HG02852 (cell line): ENCODE measurements around the gene CDH8.
"Not testable (repeated sequence)": the region's sequence is repeated elsewhere in the genome, so short reads cannot be mapped to it uniquely, and the experiment has no call there.

Experiments
- ATAC-seq: cut with Tn5 transposase; IDR thresholded peaks from one replicate; pipeline ENCODE4 v1.9.1; 2021; ENCODE audit warnings: mild to moderate bottlenecking, moderate library complexity; ENCODE audit not compliant: unreplicated experiment

Gene CDH8

DNA sequence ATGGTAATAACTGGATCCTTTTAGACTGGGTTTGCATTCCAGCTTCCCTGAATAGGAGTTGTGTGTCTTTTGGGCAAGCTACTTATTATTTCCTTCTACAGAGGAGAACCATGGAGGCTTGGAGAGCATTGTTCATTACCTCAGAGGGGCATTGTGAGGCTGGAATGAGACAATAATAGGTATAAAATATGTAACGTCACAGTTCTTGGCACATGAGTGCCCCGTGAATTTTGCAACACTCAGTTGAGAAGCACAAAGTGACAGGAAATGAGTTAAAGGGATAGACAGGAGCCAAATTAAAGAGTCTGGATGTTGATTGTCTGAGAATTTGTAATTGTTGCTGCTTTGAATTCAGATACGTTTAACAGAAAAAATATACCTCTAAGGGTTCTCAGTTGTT, 92.2 kb downstream of the CDH8 start:
- ATAC-seq, result no peak

GRCh38 chr16:61940611-61941010, 95.6 kb downstream of the CDH8 start:
- ATAC-seq, result no peak

DNA sequence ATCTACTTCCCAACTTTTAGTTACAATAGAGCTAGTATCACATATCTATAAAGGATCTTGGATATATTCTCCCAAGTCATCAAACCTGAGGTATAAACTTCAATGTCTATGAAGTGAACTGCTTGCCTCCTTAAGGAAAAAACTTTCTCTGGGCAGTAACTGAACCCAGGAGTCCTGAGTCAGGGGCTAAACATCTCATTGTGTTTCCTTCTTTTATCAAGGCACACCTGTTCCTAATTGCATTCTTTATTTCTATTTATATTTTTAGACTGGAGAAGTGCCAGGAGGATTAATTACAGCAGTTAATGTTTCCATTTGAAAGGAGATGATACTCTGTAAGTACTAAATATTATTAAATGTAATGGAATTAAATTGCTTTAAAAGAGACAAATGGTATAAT, 98.6 kb downstream of the CDH8 start:
- ATAC-seq, result no peak

GRCh38 chr16:61936522-61936921, 99.7 kb downstream of the CDH8 start:
- no peak for ATAC-seq

- no peak for ATAC-seq
Measured at GRCh38 chr16:61934601-61935000, 101.6 kb downstream of the CDH8 start.

DNA sequence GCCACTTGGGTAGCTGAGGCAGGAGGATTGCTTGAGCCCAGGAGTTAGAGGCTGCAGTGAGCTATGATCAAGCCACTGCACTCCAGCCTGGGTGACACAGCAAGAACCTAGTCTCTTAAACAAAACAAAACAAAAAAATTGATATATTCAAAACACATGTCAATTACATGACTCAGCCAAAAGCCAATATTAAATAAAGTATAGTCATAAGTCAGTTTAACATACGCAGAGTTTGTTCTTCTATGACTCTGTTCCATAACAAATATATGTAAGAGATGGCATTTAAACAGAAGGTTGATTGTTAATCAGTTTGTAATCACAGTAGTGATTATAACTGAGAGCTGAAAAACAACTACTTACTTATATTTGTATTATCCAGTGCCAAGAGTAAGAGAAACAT, 106.5 kb downstream of the CDH8 start:
- no peak for ATAC-seq

GRCh38 chr16:61926766-61927165, 109.5 kb downstream of the CDH8 start:
- ATAC-seq, result no peak

DNA sequence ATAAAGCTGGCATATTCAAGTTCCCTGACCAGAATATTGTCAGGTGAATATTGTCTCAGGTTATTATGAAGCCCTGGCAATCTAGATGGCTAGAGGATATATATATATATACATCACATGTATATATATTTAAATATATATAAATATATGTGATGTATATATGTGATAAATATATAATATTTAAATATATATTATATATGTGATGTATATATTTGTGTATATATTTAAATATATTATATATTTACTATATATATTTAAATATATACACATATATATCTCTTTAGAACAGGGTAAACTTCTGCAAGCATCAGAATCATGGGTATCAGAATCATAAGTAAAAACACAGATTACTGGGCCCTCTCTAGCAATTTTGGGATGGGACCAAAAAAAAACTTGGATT, 112.6 kb downstream of the CDH8 start:
- ATAC-seq, result no peak

- no peak for ATAC-seq
Measured at GRCh38 chr16:61921373-61921772, 114.9 kb downstream of the CDH8 start.

DNA sequence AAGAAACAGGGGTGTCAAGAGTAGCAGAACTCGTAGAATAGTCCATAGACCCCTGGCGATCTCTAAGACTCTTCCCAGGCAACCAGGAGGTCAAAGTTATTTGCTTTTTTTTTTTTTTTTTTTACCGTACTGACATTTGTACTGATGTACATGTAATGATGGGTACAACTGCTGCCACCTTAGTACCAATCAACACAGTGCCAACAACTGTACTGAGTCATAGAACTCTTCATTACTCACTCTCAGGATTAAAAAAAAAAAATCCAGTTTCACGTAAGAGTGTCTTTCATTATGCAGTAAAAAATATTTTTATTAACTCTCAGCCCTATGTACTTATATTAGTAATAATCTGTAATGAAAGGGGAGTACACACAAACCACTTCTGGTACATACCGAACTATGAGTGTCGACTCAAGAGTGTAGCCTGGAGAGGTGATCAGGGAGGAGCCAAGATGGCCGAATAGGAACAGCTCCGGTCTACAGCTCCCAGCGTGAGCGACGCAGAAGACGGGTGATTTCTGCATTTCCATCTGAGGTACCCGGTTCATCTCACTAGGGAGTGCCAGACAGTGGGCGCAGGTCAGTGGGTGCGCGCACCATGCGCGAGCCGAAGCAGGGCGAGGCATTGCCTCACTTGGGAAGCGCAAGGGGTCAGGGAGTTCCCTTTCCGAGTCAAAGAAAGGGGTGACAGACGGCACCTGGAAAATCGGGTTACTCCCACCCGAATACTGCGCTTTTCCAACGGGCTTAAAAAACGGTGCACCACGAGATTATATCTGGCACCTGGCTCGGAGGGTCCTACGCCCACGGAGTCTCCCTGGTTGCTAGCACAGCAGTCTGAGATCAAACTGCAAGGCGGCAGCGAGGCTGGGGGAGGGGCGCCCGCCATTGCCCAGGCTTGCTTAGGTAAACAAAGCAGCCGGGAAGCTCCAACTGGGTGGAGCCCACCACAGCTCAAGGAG, 118.1 kb downstream of the CDH8 start:
- ATAC-seq, result not testable (repeated sequence)

GRCh38 chr16:61915569-61915968, 120.7 kb downstream of the CDH8 start:
- no peak for ATAC-seq

DNA sequence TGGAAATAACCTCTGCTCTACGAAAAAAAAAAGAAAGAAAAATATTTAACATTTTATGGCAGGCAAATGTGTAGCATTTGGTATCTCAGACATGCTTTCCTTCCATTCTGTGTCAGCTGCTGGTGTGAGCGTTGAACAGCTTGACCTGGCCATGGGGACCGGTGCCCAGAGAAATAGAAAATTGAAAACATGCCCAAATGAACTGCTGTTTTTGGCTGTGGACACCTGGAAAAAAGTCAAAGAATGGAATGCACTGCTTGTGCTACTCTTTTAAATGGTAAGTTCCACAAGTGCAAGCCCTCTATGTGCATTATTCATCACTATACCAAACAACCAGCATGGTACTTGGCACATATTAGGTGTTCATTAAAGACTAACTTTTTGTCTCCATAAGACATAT, 127.2 kb downstream of the CDH8 start:
- no peak for ATAC-seq

DNA sequence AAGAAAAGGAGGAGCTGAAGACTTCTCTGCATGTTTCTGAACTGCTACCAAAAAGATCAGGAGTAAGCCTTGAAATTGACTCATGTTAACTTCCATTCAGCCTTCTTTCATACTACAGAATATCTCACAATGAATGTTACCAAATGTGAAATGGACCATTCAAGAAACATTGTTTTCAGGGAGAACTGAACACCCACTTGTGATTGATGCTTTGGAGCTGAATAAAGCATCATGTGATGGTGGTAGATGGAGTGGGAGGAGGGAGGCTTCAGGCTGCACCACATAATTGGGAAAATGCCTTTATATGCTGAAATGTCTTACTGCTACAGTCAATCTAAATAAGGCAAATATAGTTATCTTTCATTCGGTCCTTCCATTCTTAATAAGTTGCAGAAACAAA, 127.8 kb downstream of the CDH8 start:
- no peak for ATAC-seq

DNA sequence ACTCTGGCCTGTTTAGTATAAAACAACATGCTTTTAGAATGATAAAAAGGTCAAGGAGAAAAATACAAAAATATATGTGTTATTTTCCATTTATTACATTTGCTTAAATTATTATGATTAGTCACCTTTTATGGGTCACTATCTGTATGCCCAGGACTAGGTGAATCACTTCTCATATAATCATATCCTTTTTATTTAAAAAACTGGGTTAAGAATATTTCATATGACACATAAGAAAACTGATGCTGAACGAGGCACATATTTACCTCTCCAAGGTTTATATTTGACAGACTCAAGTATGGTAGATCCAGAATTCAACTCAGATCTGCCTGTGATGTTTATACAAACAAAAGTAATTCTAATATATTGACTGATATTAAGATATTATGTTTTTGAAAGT, 134.5 kb downstream of the CDH8 start:
- ATAC-seq, result no peak

DNA sequence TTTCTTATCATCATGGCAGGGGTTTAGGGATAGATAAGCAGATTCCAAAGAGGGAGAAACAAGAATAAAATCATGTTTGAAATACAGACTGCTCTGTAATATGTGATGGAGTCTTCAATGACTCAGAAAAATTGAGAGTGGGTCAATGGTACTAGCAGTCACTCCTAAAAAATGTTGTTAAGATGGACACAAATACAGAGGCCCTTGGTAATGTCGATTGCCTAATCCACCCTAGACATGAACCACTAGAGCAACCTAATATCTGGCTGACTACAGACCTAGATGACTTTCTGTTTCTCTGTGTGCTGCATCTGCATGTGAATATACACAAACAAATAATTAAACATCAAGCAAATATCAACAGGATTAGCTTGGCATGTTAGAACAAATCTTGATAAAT, 135.8 kb downstream of the CDH8 start:
- ATAC-seq, result no peak

- ATAC-seq, result no peak
Measured at GRCh38 chr16:61897657-61898056, 138.6 kb downstream of the CDH8 start.

DNA sequence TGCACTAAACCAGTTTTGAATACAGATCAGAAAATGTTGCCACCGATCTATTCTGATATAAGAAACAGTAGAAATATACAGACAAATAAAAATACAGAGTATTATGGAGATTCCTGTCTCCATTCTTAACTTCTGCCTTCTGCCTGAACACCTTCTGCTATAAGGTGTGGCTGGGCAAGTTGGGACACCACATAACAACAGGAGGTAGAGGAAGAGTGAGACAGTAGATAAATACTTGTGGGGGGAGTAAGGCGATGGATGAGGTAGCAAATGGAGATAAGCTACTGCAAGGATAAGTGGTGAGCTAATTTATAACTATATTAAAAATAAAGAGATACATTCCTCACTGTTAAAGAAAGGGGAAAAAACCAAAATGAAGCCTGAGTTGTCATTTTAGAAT, 143.7 kb downstream of the CDH8 start:
- no peak for ATAC-seq

DNA sequence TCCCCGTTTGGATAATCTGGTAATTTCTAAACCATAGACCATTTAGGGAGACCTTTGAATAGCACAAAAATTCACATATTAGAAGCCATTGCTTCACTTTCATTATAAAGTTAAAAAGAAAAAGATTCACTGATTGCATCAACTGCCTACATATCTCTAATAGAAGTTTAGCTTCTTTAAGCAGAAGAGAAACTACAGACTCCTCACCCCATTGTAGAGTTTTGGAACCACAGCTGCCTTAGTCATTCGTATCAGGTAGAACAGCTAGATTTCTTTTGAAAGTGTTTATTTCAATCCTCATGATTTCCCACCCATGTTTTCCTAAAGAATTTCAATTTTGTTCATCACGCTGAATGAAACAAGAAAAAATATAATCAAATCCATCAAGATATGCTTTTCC, 144.8 kb downstream of the CDH8 start:
- no peak for ATAC-seq

DNA sequence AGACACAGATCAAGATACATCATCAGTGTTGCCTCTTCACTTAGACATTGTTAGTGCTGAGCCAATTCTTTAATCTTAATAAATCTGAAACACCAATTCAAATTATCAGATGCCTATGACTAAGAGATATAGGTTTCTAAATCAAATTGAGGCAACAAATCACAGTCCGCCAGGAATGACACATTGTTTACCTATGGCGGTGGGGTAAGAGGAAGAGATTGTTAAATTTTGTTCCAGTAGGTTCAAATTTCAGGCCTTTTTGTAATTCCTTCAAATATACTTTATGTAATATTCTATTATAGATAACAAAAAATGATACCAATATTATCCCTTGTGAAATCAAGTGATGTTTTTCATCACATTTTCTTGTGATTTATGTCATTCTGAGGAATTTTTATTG, 145.9 kb downstream of the CDH8 start:
- no peak for ATAC-seq

- ATAC-seq, result no peak
Measured at GRCh38 chr16:61887903-61888302, 148.3 kb downstream of the CDH8 start.

DNA sequence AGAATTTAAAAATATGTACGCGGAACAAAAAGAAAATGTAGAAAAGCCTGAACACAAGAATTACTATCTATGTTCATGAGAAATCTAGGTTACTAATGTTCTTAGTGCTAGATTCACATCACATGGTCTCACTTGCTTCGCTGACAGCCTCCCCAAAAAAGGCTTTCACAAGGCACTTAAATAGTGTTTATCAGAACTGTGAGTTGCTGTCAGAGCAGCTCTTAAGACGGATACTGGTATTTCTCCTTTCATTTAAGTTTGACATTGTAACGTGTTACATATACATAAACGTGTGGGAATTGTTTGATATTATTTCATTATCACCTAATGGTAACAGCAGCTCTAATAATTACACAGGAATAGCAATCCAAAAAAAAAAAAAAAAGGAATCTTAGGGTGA, 150.9 kb downstream of the CDH8 start:
- ATAC-seq, result no peak

DNA sequence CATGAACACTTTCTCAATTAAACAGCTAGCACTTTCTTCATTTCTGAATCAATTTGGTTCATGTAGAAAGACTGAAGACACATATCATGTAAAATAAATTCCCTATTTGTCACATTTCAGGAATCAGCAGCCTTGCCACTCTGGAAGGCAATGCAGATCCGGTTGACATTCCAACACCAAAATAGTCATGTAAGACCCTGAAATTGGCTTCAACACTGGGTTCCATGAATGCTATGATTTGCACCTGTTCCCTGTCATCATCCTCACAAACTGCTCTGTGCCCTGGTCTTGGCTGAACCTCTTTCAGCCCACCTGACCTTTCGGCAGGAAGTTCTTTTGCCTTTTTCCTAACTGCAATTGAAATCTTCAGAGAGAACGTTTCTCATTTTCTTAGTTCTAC, 156.9 kb downstream of the CDH8 start:
- ATAC-seq, result no peak

- no peak for ATAC-seq
Measured at GRCh38 chr16:61877436-61877835, 158.8 kb downstream of the CDH8 start.
